Stimulated activated CD4-positive, alpha-beta T cell treated with anti-CD3 and anti-CD28 coated beads, Interleukin-2, amount 100 ng/mL, for 24 hours (primary cell): ENCODE results near the gene APOL3.
"Not testable (repeated sequence)": the region's sequence is repeated elsewhere in the genome, so short reads cannot be mapped to it uniquely, and the experiment has no call there.

Experiments used
- DNase-seq, 2 donors: peaks; one replicate each; pipeline ENCODE4 v3.0.0-alpha.2; 2020

The APOL3 gene

GRCh38 chr22:36131907-36132306 is 28.6 kb downstream of the APOL3 start:
- no peak for DNase-seq

GRCh38 chr22:36129486-36130388 is 30.8 kb downstream of the APOL3 start:
- no peak for DNase-seq

GRCh38 chr22:36129071-36129470 is 31.5 kb downstream of the APOL3 start:
- no peak for DNase-seq

GRCh38 chr22:36125994-36126531 is 34.5 kb downstream of the APOL3 start:
- no peak for DNase-seq

- no peak for DNase-seq
Measured at GRCh38 chr22:36125434-36125833, 35.1 kb downstream of the APOL3 start.

- DNase-seq = no peak
Measured at GRCh38 chr22:36124666-36125065, 35.9 kb downstream of the APOL3 start.

GRCh38 chr22:36123673-36124630 is 36.6 kb downstream of the APOL3 start:
- peak; percentile 91 to 94 for DNase-seq

- DNase-seq = not testable (repeated sequence)
Measured at GRCh38 chr22:36120621-36121351, 39.8 kb downstream of the APOL3 start.

- DNase-seq = no peak
Measured at GRCh38 chr22:36117053-36117554, 43.5 kb downstream of the APOL3 start.

- no peak for DNase-seq
Measured at GRCh38 chr22:36116127-36116526, 44.4 kb downstream of the APOL3 start.

GRCh38 chr22:36113121-36113520 is 47.4 kb downstream of the APOL3 start:
- no peak for DNase-seq

GRCh38 chr22:36111316-36111715 is 49.2 kb downstream of the APOL3 start:
- DNase-seq = no peak

- DNase-seq = no peak
Measured at GRCh38 chr22:36110306-36110881, 50.2 kb downstream of the APOL3 start.

- DNase-seq = no peak
Measured at GRCh38 chr22:36107436-36107835, 53.1 kb downstream of the APOL3 start.

- no peak for DNase-seq
Measured at GRCh38 chr22:36106910-36107309, 53.6 kb downstream of the APOL3 start.

GRCh38 chr22:36104988-36105387 is 55.6 kb downstream of the APOL3 start:
- DNase-seq = no peak

- DNase-seq = no peak
Measured at GRCh38 chr22:36104435-36104834, 56.1 kb downstream of the APOL3 start.

- no peak for DNase-seq
Measured at GRCh38 chr22:36103891-36104290, 56.7 kb downstream of the APOL3 start.

GRCh38 chr22:36102995-36103394 is 57.6 kb downstream of the APOL3 start:
- no peak for DNase-seq

GRCh38 chr22:36101756-36102155 is 58.8 kb downstream of the APOL3 start:
- no peak for DNase-seq

GRCh38 chr22:36100908-36101307 is 59.6 kb downstream of the APOL3 start:
- not testable (repeated sequence) for DNase-seq
